Adipose tissue (tissue), 3 donors: ENCODE results near the gene SLC25A48. TPM values are rescaled to one million over a fixed set of nuclear protein-coding genes. Genes with fewer than 3 reads are reported as not detected.

Source experiments
- polyA plus RNA-seq, 3 donors: library from polyadenylated mRNA; stranded (reverse); fragments of 200-250 nt; gene quantifications; one replicate each; pipeline ENCODE4 v1.2.3, GENCODE V29; 2013
- donor health status: healthy with polysubstance abuse.
- donor health status: Bipolar disorder and iron deficiency.
- donor health status: healthy.

The SLC25A48 gene
- polyA plus RNA-seq, 3 donors, result 0.03 to 0.83 TPM; not detected in 1

Other genes with a start within 250 kb of the SLC25A48 start
- not detected for gene IL9, start 61.2 kb downstream of the SLC25A48 start, polyA plus RNA-seq
- gene LECT2, start 120.3 kb downstream of the SLC25A48 start, polyA plus RNA-seq, result not detected
- gene TGFBI, start 194.3 kb downstream of the SLC25A48 start, polyA plus RNA-seq, result 100 to 1,000 TPM in 1 of 3 donors, 10 to 100 TPM in 2; 10.9 to 103 (median 62.2) TPM